ENCODE results near the gene RAD50.

DNA sequence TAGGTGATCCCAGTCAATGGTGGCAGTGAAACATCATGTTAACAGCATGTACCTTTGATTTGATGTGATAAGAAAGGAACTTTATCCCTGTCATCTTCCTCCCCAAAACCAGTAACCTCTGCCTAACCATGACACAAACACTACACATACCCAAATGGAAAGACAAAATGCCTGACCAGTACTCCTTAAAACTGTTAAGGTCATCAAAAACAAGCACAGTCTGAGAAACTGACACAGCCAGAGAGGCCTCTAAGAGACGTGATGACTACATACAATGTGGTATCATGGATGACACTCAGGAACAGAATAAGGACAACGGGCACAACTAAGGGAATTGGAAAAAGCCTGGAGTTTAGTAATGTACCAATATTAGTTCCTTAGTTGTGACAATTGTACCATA, 9.5 kb upstream of the RAD50 start:
- TF ChIP-seq, protein P1, sequence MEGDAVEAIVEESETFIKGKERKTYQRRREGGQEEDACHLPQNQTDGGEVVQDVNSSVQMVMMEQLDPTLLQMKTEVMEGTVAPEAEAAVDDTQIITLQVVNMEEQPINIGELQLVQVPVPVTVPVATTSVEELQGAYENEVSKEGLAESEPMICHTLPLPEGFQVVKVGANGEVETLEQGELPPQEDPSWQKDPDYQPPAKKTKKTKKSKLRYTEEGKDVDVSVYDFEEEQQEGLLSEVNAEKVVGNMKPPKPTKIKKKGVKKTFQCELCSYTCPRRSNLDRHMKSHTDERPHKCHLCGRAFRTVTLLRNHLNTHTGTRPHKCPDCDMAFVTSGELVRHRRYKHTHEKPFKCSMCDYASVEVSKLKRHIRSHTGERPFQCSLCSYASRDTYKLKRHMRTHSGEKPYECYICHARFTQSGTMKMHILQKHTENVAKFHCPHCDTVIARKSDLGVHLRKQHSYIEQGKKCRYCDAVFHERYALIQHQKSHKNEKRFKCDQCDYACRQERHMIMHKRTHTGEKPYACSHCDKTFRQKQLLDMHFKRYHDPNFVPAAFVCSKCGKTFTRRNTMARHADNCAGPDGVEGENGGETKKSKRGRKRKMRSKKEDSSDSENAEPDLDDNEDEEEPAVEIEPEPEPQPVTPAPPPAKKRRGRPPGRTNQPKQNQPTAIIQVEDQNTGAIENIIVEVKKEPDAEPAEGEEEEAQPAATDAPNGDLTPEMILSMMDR (IDR thresholded peaks at IDR 0.05), result no peak
- no peak for TF ChIP-seq POLR2A (IDR thresholded peaks at IDR 0.05)
